GM21825 (cell line): ENCODE measurements around the gene G6PD.
A peak's percentile ranks its signal among the peaks of the same experiment; 100 is the strongest.
"Not testable (repeated sequence)": the region's sequence is repeated elsewhere in the genome, so short reads cannot be mapped to it uniquely, and the experiment has no call there.

Experiments used
- ATAC-seq: cut with Tn5 transposase; IDR thresholded peaks from one replicate; pipeline ENCODE4 v1.9.1; 2021; ENCODE audit warnings: mild to moderate bottlenecking, moderate library complexity; ENCODE audit not compliant: unreplicated experiment

Gene G6PD

DNA sequence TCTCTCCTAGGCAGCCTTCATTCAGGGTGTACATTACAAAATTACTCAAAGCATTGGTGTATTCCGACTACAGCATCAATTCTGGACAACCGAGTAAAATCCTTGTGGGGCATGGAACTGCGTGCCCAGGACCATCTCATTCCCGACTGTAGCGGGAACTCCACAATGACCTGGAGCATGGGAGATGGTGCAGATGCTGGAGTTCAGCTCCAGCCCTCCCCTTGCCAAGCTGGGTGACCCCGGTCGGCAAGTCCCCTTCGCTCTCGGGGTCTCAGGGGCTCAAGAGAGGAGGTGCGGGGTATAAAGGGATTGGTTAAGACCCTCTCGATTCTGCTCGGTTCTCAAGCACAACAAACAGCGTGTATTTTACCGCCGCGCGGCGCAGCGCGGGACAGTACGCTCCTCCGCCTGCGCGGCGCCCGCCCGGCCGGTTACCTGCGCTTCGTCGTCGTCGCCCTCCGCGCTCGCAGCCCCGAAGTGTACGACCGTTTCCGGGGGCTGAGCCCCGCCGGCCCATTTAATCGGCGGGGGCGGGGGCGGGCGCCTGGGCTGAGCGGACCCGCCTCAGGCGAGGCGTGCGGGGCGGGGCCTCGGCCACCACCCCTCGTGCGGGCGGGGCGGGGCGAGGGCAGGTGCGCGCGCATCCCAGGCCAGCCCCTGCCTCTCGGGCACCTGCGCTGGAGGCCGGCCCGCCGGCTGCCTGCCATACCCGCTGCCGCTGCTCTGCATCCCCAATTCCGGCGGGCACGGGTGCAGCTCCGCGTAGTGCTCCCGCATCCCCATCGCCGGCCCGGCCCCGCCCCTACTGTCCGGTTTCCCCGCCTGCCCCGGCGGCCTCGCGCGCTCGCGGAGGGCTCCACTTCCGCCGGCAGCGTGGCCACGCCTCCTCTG is at the start of gene G6PD:
Gene G6PD, minus strand, starts transcription at position 493 of the 891 bp plus-strand sequence. CDS start 691 bp downstream, outside the sequence.
- ATAC-seq, result peak; percentile 43

DNA sequence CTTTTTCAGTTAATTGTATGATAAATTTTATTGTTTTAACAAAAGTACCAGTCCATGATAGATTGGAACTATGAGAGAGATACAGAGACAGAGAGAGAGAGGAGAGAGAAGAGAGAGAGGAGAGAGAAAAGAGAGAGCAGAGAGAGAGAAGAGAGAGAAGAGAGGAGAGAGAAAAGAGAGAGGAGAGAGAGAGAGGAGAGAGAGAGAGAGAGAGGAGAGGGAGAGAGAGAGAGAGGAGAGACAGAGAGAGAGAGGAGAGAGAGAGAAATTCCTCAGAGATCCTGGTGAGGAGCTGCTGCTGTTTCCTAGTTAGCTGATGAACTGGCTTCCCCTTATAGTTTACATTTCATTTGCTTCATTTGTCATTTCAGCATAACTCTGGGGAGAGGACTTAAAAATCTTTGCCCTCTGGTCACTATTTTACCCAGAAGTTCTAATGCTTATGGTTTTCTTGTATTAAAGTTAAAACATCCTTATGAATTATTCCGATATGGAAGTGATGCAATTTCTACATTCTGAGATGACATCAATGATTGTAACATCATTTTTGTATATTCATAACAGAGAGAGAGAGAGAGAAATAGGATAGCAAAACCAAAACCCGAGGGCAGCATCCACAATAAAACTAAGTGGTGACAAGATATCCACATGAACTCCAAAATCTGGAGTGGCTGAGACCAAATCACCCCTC is 49.1 kb upstream of the G6PD start:
- ATAC-seq, result no peak

DNA sequence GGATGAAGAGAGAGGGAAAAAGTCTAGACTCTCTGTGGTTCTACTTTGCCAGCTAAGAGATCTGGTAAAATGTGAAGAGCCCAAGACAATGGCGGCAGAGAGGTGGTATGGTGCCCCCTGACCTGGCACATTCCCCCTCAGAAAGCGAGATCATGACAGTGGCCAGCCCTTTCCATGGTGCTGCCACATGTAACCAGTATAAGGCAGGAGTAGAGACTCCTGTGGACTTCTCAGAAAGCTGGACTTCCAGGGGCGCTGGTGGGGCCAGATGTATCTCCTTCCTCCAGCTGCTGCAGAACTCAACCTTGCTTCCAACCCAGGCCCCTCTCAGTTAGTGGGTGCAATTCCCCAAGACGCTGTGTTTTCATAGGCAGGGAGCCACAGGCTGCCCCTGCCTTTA is 47.8 kb upstream of the G6PD start:
- ATAC-seq, result no peak

DNA sequence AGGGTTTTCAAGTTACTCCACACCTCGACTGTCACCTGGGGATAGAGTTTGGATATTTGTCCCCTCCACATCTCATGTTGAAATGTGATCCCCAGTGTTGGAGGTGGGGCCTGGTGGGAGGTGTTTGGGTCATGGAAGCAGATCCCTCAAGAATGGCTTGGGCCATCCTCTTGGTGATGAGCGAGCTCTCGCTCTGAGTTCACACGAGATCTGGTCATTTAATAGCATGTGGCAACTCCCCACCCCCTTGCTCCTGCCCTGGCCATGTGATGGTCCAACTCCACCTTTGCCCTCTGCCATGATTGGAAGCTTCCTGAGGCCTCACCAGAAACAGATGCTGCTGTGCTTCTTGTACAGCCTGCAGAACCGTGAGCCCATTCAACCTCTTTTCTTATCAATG is 46.6 kb upstream of the G6PD start:
- no peak for ATAC-seq

DNA sequence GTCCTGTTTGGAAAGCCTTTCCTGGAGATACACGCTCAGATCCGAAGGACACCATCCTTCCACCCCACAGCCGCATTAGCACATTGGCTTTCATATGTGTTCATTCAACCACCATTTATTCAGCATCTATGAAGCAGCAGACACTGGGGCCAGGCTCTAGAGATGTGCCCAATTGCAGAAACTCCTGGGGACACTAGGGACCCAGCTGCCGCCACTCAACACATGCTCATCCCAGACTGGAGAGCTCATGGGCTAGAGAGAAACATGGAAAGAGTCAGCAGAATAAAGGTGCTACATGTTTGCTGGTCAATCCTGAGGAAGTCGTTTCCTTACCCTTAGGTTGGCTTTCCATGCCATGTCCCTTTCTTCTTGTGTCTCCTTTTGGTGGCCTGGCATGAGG is 45.9 kb upstream of the G6PD start:
- ATAC-seq, result no peak

DNA sequence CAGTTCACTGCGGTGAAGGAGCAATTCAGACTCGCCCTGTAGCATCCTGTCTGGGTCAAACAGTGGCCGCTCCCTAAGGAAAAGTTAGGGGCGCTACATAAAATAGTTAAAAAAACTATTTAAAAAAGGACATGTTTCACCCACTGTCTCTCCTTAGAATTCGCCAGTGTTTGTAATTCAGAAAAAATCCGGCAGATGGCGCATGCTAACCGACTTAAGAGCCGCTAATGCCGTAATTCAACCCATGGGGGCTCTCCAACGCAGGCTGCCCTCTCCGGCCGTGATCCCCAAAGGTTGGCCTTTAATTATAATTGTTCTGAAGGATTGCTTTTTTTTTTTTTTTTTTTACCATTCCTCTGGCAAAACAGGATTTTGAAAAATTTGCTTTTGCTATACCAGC is 43.8 kb upstream of the G6PD start:
- ATAC-seq, result not testable (repeated sequence)

DNA sequence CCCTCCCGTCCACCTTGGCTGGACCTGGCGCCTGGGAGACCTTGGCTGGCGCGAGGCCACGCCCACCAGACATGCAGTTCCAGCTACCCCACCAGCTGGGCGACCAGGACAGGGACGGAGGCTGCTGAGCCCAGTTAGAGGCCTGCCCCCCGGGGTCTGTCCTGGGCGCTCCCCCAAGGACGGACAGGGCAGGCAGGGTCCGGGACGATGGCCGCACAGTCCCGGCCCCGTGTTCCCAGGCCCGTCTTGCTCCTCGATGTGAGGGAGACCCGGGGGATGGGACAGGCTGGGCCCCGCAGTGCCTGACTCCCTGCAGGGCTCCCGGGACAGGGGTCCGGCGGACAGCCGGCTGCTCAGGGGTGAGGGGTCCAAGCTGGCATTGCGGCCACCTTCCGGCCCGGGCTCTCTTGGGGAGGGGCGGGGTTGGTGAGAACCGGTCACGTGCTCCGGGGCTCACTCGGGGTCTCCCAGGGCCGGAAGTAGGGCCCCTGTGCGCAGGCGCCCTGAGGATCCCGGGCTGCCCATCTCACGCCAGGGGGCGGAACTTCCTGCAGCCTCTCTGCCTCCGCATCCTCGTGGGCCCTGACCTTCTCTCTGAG is 38.0 kb upstream of the G6PD start, which contains the start of gene CTAG1A:
Gene CTAG1A, plus strand, starts transcription at position 549 of the 599 bp plus-strand sequence. CDS start 74 bp downstream, outside the sequence.
- ATAC-seq, result not testable (repeated sequence)

DNA sequence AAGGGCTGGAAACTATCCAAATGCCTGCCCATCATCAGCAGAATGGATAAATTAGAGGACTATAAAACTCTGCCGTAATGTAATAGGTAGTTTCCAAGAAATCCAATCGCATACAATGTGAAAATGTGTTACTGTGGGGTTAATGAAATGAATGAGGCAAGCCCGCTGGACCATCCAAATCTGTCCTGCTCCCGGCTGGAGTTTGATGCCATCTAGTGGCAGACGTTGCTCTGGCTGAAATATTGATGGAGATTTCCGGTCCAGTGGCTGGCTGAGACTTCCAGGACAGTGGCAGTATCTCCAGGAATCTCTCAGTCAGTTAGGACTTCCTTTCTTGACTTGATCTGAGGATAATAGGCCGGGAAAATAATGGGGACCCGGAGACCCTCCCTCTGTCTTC is 36.3 kb upstream of the G6PD start:
- ATAC-seq, result not testable (repeated sequence)

DNA sequence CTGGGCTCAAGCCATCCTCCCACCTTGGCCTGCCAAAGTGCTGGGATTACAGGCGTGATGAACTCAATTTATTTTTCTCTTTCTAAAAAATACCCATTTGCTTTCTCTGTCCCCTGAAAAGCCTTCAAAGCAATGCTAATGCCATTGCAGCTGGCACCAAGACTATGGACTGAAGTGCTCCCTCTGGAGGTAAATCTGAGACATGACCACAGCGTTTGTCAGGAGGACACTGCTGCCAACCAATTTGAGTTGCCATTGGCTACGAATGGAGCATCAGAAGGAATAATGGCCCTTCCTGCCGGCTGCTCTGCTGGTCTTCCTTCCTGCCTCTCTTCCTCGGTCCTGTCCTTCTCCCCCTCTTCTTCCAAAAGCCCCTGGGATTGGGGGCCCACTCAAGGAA is 28.4 kb upstream of the G6PD start:
- not testable (repeated sequence) for ATAC-seq

DNA sequence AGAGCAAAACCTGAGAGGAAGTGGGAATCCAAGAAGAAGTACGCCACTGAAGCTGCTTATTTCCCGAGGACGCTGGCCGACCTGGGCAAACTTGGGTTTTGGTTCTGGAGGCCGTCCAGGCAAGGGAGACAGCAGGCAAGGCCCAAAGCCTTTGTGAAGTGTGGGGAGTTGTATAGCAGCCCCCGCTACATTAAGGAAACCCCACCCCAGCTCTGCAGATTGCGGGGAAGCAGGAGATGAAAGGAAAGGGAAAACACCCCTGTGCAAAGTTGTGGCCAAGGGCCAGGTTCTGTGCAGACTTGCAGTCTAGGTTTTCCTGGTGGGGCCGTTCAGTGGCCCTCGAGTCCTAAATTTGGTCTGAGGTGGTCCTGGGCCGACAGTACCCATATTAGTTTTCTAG is 26.4 kb upstream of the G6PD start:
- not testable (repeated sequence) for ATAC-seq

DNA sequence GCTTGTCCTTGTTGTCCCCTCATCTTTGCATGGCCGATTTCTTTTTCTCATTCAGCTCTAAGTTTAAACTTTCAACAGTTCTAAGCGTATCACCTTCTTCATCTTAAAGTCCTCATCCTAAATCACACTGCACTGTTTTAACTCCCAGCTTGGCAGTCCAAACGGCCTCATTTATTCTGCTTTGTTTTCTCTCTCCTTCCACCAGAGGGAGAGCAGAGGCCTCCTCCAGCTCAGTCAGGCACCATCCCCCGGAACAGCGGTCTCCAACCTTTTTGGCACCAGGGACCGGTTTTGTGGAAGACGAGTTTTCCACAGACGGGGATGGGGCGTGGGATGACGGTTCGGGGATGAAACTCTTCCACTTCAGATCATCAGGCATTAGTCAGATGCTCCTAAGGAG is 23.7 kb upstream of the G6PD start:
- ATAC-seq, result not testable (repeated sequence)

DNA sequence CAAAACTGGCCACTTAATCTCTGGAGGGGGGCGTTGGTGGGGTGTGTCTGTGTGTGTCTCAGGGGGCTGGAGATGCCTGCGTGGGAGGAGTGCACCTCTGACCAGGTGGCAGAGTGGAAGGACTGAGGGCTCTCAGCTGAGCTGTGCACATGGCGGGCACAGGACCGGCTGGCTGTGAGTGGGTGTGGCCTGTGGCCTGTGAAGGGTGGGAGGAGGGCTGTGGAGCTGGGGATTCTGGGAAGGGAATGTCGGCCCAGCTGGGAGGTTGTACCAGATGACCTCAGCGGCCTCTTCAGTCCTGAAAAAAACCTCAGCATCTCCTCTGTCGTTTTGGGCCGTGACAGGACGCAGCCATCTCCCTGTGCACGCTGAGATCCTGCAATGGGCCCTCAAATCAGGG is 15.6 kb upstream of the G6PD start:
- not testable (repeated sequence) for ATAC-seq

DNA sequence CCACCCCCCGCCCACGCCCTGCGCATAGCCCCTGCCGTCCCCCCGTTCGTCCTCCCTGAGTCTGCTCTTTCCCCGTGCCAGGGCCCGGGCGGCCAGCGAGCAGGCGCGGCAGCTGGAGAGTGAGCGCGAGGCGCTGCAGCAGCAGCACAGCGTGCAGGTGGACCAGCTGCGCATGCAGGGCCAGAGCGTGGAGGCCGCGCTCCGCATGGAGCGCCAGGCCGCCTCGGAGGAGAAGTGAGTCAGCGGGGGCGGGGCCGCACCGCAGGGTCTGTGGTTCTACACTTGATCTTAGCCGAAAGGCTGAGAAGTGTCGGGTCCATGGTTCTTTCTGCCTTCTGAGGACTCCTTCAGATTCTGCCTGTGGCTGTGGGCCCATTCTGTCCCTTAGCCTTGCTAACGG is 13.7 kb upstream of the G6PD start:
- not testable (repeated sequence) for ATAC-seq

DNA sequence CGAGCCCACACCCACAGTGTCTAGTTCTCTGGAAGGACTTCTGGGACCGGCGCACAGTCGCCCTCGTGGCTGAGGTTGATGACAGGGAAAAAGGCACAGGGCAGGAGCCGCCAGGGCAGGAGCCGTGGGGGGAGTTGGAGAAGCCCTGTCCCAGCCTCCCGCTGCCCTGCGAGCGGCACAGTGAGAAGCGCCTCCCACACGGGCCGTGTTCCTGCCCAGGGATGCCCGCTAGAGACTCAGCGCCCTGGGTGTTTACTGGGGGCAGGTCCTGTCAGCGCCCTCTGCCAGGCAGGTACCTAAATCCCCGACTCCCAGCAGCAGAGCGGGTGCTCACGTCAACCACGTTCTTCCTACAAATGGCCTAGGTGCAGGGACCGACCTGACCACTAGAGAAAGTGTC is 12.2 kb upstream of the G6PD start:
- not testable (repeated sequence) for ATAC-seq

DNA sequence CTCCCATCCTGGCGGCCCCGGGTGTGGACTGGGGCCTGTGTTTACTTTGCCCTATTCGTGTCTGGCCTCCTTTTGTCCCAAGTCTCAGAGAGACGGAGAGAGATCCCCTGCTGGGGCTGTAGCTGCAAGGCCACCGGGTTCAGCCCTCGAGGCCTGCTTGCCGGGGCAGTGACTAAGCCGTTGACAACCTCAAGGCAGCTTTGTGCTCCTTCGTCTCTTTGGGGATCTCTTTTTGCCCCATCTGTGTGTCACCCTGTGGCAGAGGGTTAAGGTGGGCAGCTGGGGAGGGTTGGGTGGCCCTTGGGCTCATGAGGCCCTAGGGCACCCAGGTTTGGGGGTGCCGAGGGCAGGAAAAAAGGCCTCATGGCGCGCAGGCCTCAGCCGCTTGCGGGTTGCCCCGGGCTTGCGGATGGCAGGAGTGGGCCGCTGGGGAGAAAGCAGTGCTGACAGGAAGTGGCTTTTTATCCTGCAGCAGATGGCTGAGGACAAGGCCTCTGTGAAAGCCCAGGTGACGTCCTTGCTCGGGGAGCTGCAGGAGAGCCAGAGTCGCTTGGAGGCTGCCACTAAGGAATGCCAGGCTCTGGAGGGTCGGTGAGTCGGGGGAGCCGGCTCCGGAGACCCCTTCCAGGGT is 11.5 kb upstream of the G6PD start:
- not testable (repeated sequence) for ATAC-seq

DNA sequence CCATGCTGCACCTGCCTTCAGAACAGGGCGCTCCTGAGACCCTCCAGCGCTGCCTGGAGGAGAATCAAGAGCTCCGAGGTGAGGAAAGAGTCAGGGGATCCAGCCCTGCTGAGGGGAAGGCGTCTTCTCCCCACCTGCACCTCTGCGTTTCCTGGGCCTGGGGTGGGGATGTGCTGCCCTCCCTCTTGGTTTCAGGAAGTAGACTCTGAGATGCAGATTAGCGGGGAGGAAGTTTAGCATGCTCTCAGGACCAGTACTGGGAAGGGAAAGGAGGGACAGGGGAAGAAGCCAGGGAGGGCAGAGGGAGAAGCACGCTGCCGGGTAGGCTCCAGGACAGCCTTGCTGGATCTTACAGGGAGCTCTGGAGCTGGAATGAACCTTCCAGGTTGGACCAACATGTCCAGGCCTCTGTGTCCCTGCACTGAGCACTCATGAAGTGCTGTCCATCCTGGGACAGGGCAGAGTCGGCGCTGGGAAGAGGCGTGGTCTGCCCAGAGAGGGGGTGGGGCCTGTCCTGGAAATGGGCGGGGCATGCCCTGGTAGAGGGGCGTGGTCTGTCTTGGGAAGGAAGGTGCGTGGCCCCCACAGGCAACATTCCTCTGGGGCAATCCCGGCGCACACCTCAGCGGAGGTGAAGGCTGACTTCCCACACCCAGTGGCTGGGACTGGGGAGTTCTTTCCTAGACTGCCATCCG is 5.6 kb upstream of the G6PD start:
- ATAC-seq, result not testable (repeated sequence)

DNA sequence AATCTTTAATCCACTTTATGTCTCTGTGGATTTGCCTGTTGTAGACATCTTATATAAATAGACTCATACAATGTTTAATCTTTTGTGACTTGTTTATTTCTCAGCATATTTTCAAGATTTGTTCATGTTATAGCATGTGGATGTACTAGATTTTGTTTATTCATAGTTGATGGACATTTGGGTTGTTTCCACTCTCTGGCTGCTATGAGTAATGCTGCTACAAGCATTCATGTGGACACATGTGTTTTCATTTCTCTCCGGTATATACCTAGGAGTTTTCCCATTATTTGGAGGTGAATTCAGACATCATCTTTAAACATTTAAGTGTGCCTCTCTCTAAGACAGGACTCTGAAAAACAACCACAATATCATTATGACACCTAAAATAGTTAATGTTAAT is 3.1 kb upstream of the G6PD start:
- no peak for ATAC-seq

DNA sequence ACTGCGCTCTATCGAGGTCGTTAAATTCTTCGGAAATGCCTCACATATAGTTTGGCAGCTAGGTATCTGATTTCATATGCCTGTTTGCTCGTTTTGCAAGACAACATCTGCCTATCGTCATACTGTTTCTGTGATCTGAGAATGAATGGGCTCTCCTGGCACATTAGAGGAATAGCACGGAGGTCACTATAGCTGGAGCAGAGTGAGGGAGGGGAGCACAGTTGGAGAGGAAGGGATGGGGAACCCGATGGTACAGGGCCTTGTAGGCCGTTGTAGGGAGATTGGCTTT is 1.3 kb upstream of the G6PD start:
- ATAC-seq, result no peak

DNA sequence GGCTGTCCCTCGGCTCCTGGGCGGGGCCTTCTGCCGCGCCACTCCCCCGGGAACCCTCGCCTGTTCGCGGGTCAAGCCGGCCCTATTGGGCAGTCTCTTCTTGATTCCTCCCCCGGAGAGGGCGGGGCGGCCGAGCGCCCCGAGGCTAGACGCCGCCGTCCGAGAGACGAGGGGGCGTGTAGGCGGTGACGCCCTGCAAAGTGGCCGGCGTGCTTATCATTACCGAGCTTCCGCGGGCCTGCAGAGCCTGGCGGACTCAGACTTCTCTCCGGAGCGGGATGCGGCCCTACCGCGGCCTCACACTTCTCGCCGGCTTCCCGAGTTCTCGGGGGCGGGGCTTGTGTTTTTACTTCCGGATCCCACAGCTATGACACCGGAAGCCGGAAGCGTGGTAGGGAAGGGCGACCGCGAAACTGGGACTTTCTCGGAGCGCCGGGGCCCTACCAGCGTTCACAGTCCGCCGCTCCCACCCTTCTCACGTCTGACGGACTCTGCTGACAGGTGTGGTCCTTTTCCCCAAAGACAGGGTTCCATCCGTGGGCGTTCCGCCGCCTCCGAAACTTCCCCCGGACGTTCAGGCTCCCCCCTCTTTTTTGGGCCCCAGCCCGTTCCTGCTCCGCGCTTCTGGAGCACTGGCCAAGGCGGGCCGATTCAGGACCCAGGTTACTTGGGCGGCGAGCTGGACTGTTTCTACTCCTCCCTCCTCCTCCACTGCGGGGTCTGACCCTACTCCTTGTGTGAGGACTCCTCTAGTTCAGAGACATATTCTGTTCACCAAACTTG is 790 bp upstream of the G6PD start, which contains the start of gene IKBKG:
Gene IKBKG, plus strand, starts transcription at position 376 of the 783 bp plus-strand sequence. CDS start 4,383 bp downstream, outside the sequence.
- ATAC-seq, result peak; percentile 77
